Erythroblast (primary cell): ENCODE results near the gene INSYN2B.

Experiments
- GATA1 ChIP-seq: IDR thresholded peaks from 2 replicates; pipeline ENCODE4 v1.6.1; 2011; ENCODE audit warnings: low read depth, mild to moderate bottlenecking, control low read depth, low read length, moderate library complexity
- POLR2A ChIP-seq: IDR thresholded peaks from 2 replicates; pipeline ENCODE4 v1.6.1; 2011; ENCODE audit warnings: mild to moderate bottlenecking, low read length

GRCh38 chr5:169850409-169850808 is 129.9 kb downstream of the INSYN2B start:
- TF ChIP-seq POLR2A, result no peak
- TF ChIP-seq GATA1, result no peak
